Measurements from ENCODE around the gene NFKBIA. TPM values are rescaled to one million over a fixed set of nuclear protein-coding genes. Genes with fewer than 3 reads are reported as not detected.

NFKBIA gene
- total RNA-seq, 1 experiment from 2014 or later, result 29.3 TPM

- CTCF ChIA-PET, result no interaction called here
These were observed 30.6 kb upstream of the NFKBIA start for GRCh38 chr14:35435177-35435576.

DNA sequence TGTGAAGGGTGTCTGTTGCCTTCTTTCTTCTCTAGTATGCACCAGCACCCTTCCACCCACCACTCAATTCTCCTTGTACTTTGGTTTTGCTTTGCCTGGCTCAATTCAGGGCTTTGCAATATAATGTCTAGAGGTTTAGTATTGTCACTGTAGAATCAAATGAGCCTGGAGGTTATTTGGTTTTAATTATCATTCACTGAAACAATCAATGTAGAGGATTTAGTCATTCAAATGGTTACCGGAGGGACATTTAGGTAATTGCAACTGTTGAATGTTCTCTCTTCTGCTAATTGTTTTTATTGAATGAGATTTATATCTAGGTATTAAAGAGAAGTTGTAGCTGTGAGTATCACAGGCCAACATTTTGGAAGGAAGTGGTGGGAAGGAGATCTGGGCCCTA lies 29.3 kb upstream of the NFKBIA start:
- H3K4me1 Mint-ChIP-seq, result no peaks in the 10 kb centered on the region; the same call in 1 of the 2 replicates
- ChIA-PET CTCF (no interaction called here), POLR2A (interaction anchor here (0.6 kb wide), 1 partner anchor 116 kb away, joined by 3 read pairs; no protein-coding TSS in a partner anchor)
- no peaks in the 10 kb centered on the region for H3K36me3 Mint-ChIP-seq
- DNase-seq (ENCODE audit: low spot score) (no peak), ATAC-seq (no peak)
- no peak overlapping the region for H3K4me3 Mint-ChIP-seq
- no peaks in the 10 kb centered on the region for H3K27me3 Mint-ChIP-seq (ENCODE audit: low read depth)
- peaks cover 7% of the 10 kb centered on the region for H3K9me3 Mint-ChIP-seq
- H3K27ac Mint-ChIP-seq, result no peak overlapping the region
- TF ChIP-seq CREB1 (CRISPR knock-in tag; IDR thresholded peaks at IDR 0.05) (no peak), NR1H2 (CRISPR knock-in tag; IDR thresholded peaks at IDR 0.05) (no peak), CBFB (CRISPR knock-in tag; IDR thresholded peaks at IDR 0.05; ENCODE audit: low read depth) (no peak), ZNF121 (CRISPR knock-in tag; IDR thresholded peaks at IDR 0.05) (no peak), CDX4 (CRISPR knock-in tag; IDR thresholded peaks at IDR 0.05; ENCODE audit: borderline replicate concordance) (no peak), NFYB (CRISPR knock-in tag; conservative IDR thresholded peaks at IDR 0.05; ENCODE audit: low read depth) (no peak), GABPB1 (CRISPR knock-in tag; IDR thresholded peaks at IDR 0.05) (no peak), TEAD4 (CRISPR knock-in tag; IDR thresholded peaks at IDR 0.05) (no peak), NFATC4 (CRISPR knock-in tag; IDR thresholded peaks at IDR 0.05) (no peak), CREM (CRISPR knock-in tag; IDR thresholded peaks at IDR 0.05) (no peak), JUN (CRISPR knock-in tag; IDR thresholded peaks at IDR 0.05) (no peak), TEAD1 (CRISPR knock-in tag; IDR thresholded peaks at IDR 0.05) (no peak), NR2C2 (CRISPR knock-in tag; IDR thresholded peaks at IDR 0.05) (no peak)

More at GRCh38 chr14:35435177-35435576, 30.6 kb upstream of the NFKBIA start:
- Mint-ChIP-seq H3K4me1 (no peaks in the 10 kb centered on the region), H3K4me3 (no peak overlapping the region), H3K9me3 (peaks cover 7% of the 10 kb centered on the region), H3K27me3 (ENCODE audit: low read depth) (no peaks in the 10 kb centered on the region), H3K36me3 (no peaks in the 10 kb centered on the region), H3K27ac (no peak overlapping the region)
- ATAC-seq (no peak), DNase-seq (ENCODE audit: low spot score) (no peak)
- TF ChIP-seq CBFB (CRISPR knock-in tag; IDR thresholded peaks at IDR 0.05; ENCODE audit: low read depth) (no peak), ZNF219 (CRISPR knock-in tag; IDR thresholded peaks at IDR 0.05; ENCODE audit: borderline replicate concordance) (no peak), CDX4 (CRISPR knock-in tag; IDR thresholded peaks at IDR 0.05; ENCODE audit: borderline replicate concordance) (no peak), MXD4 (CRISPR knock-in tag; IDR thresholded peaks at IDR 0.05; ENCODE audit: borderline replicate concordance) (no peak), NR1H2 (CRISPR knock-in tag; IDR thresholded peaks at IDR 0.05) (no peak), HMGA2 (CRISPR knock-in tag; IDR thresholded peaks at IDR 0.05) (no peak), TEAD1 (CRISPR knock-in tag; IDR thresholded peaks at IDR 0.05) (no peak), ZNF532 (CRISPR knock-in tag; IDR thresholded peaks at IDR 0.05; ENCODE audit: borderline replicate concordance) (no peak)
- TF ChIP-seq, protein P1, sequence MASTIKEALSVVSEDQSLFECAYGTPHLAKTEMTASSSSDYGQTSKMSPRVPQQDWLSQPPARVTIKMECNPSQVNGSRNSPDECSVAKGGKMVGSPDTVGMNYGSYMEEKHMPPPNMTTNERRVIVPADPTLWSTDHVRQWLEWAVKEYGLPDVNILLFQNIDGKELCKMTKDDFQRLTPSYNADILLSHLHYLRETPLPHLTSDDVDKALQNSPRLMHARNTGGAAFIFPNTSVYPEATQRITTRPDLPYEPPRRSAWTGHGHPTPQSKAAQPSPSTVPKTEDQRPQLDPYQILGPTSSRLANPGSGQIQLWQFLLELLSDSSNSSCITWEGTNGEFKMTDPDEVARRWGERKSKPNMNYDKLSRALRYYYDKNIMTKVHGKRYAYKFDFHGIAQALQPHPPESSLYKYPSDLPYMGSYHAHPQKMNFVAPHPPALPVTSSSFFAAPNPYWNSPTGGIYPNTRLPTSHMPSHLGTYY (CRISPR knock-in tag; IDR thresholded peaks at IDR 0.05), result no peak
- TF ChIP-seq, protein P2, sequence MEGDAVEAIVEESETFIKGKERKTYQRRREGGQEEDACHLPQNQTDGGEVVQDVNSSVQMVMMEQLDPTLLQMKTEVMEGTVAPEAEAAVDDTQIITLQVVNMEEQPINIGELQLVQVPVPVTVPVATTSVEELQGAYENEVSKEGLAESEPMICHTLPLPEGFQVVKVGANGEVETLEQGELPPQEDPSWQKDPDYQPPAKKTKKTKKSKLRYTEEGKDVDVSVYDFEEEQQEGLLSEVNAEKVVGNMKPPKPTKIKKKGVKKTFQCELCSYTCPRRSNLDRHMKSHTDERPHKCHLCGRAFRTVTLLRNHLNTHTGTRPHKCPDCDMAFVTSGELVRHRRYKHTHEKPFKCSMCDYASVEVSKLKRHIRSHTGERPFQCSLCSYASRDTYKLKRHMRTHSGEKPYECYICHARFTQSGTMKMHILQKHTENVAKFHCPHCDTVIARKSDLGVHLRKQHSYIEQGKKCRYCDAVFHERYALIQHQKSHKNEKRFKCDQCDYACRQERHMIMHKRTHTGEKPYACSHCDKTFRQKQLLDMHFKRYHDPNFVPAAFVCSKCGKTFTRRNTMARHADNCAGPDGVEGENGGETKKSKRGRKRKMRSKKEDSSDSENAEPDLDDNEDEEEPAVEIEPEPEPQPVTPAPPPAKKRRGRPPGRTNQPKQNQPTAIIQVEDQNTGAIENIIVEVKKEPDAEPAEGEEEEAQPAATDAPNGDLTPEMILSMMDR (IDR thresholded peaks at IDR 0.05), result no peak
- POLR2A ChIA-PET, result no interaction called here
